HEK293T (cell line): Measurements from ENCODE around the gene TRABD2A.

Experiments
- CTCF ChIA-PET: fragments of 350-600 bp; formaldehyde crosslinking; extraction: SDS; loops from one replicate; lab custom pipeline; 2021; ENCODE audit warnings: antibody characterized with exemption, inconsistent platforms; lab: Yijun Ruan, JAX
- POLR2A ChIA-PET: fragments of 350-600 bp; formaldehyde crosslinking; extraction: SDS; loops from one replicate; lab custom pipeline; 2020; ENCODE audit warnings: antibody characterized with exemption, inconsistent platforms; lab: Yijun Ruan, JAX
- DNase-seq: peaks from one replicate; pipeline ENCODE4 v3.0.0; 2012; ENCODE audit warnings: mixed read lengths; ENCODE audit errors: extremely low spot score
- ARNT ChIP-seq: fragments of 450-650 bp; IDR thresholded peaks from 2 replicates; pipeline ENCODE4 v1.6.1; 2017; ENCODE audit warnings: mild to moderate bottlenecking
- BHLHE40 ChIP-seq: fragments of 450-650 bp; IDR thresholded peaks from 2 replicates; pipeline ENCODE4 v1.6.1; 2016; ENCODE audit warnings: mild to moderate bottlenecking, moderate library complexity, borderline replicate concordance
- CTBP1 ChIP-seq: fragments of 450-650 bp; IDR thresholded peaks from 2 replicates; pipeline ENCODE4 v1.6.1; 2016; ENCODE audit warnings: borderline replicate concordance
- ELF4 ChIP-seq: fragments of 450-650 bp; IDR thresholded peaks from 2 replicates; pipeline ENCODE4 v1.6.1; 2017; ENCODE audit warnings: antibody characterized with exemption
- FOXA1 ChIP-seq: fragments of 450-650 bp; IDR thresholded peaks from 2 replicates; pipeline ENCODE4 v1.6.1; 2016; ENCODE audit warnings: mild to moderate bottlenecking
- FOXK2 ChIP-seq: fragments of 450-650 bp; IDR thresholded peaks from 2 replicates; pipeline ENCODE4 v1.6.1; 2016; ENCODE audit warnings: mild to moderate bottlenecking
- FOXM1 ChIP-seq: fragments of 450-650 bp; IDR thresholded peaks from 2 replicates; pipeline ENCODE4 v1.6.1; 2017; ENCODE audit warnings: mild to moderate bottlenecking, borderline replicate concordance
- HDGF ChIP-seq: fragments of 450-650 bp; IDR thresholded peaks from 2 replicates; pipeline ENCODE4 v1.6.1; 2017; ENCODE audit warnings: antibody characterized with exemption, borderline replicate concordance
- L3MBTL2 ChIP-seq: fragments of 450-650 bp; conservative IDR thresholded peaks from 2 replicates; pipeline ENCODE4 v1.6.1; 2016; ENCODE audit warnings: mild to moderate bottlenecking
- LEF1 ChIP-seq: fragments of 450-650 bp; IDR thresholded peaks from 2 replicates; pipeline ENCODE4 v1.6.1; 2017; ENCODE audit warnings: mild to moderate bottlenecking, borderline replicate concordance
- NFRKB ChIP-seq: fragments of 450-650 bp; IDR thresholded peaks from 2 replicates; pipeline ENCODE4 v1.6.1; 2016; ENCODE audit warnings: mild to moderate bottlenecking, moderate library complexity
- PKNOX1 ChIP-seq: fragments of 450-650 bp; IDR thresholded peaks from 2 replicates; pipeline ENCODE4 v1.6.1; 2016
- SP1 ChIP-seq: fragments of 450-650 bp; IDR thresholded peaks from 2 replicates; pipeline ENCODE4 v1.6.1; 2017
- SUZ12 ChIP-seq: fragments of 450-650 bp; IDR thresholded peaks from 2 replicates; pipeline ENCODE4 v1.6.1; 2016; ENCODE audit warnings: mild to moderate bottlenecking
- TARDBP ChIP-seq: fragments of 450-650 bp; IDR thresholded peaks from 2 replicates; pipeline ENCODE4 v1.6.1; 2016
- ZNF384 ChIP-seq: fragments of 450-650 bp; IDR thresholded peaks from 2 replicates; pipeline ENCODE4 v1.6.1; 2016

Gene TRABD2A

GRCh38 chr2:84847326-84848050 is 33.4 kb downstream of the TRABD2A start:
- CTCF ChIA-PET = no interaction called here

GRCh38 chr2:84846741-84847142 is 34.1 kb downstream of the TRABD2A start:
- POLR2A ChIA-PET = no interaction called here
- TF ChIP-seq LEF1 (no peak), FOXA1 (no peak), ELF4 (no peak), BHLHE40 (no peak), SP1 (no peak), SUZ12 (no peak), CTBP1 (no peak), NFRKB (no peak), FOXM1 (no peak), TARDBP (no peak), ARNT (no peak), L3MBTL2 (no peak), HDGF (no peak), FOXK2 (no peak), ZNF384 (no peak)
- DNase-seq = no peak
- CTCF ChIA-PET = interaction anchor here (1.2 kb wide), 1 partner anchor 79 kb away, joined by 4 read pairs; no protein-coding TSS in a partner anchor

More at GRCh38 chr2:84847326-84848050, 33.4 kb downstream of the TRABD2A start:
- DNase-seq = no peak
- TF ChIP-seq L3MBTL2 (no peak), FOXA1 (no peak)
- POLR2A ChIA-PET = no interaction called here

GRCh38 chr2:84846041-84846663 is 34.7 kb downstream of the TRABD2A start:
- no peak for DNase-seq
- POLR2A ChIA-PET = no interaction called here
- CTCF ChIA-PET = interaction anchor here (0.6 to 1.2 kb wide), 2 partner anchors 36 to 80 kb away, joined by 3 to 4 read pairs; no protein-coding TSS in a partner anchor
- TF ChIP-seq ELF4 = no peak
- TF ChIP-seq TARDBP = no peak
- TF ChIP-seq SP1 = no peak
- TF ChIP-seq FOXK2 = no peak
- no peak for TF ChIP-seq ARNT

- POLR2A ChIA-PET = no interaction called here
- no peak for DNase-seq
- no peak for TF ChIP-seq FOXK2
- TF ChIP-seq FOXM1 = no peak
- TF ChIP-seq LEF1 = no peak
- no peak for TF ChIP-seq CTBP1
- no peak for TF ChIP-seq NFRKB
- no peak for TF ChIP-seq PKNOX1
- no peak for TF ChIP-seq ZNF384
- TF ChIP-seq L3MBTL2 = no peak
- TF ChIP-seq FOXA1 = no peak
- CTCF ChIA-PET = no interaction called here
Measured at GRCh38 chr2:84844141-84844540, 36.7 kb downstream of the TRABD2A start.

- CTCF ChIA-PET = no interaction called here
- no peak for DNase-seq
Measured at GRCh38 chr2:84841577-84841976, 39.3 kb downstream of the TRABD2A start.

GRCh38 chr2:84840306-84840705 is 40.6 kb downstream of the TRABD2A start:
- ChIA-PET POLR2A (no interaction called here), CTCF (no interaction called here)
- DNase-seq = no peak
- no peak for TF ChIP-seq ZNF384
- TF ChIP-seq FOXA1 = no peak

More at GRCh38 chr2:84841577-84841976, 39.3 kb downstream of the TRABD2A start:
- no peak for TF ChIP-seq FOXK2
- TF ChIP-seq NFRKB = no peak
- no peak for TF ChIP-seq L3MBTL2
- no peak for TF ChIP-seq PKNOX1
- no peak for TF ChIP-seq FOXA1
- TF ChIP-seq FOXM1 = no peak
- no peak for TF ChIP-seq SP1
- TF ChIP-seq HDGF = no peak
- TF ChIP-seq TARDBP = no peak
- TF ChIP-seq CTBP1 = no peak
- no peak for TF ChIP-seq LEF1
- TF ChIP-seq SUZ12 = no peak
- TF ChIP-seq ZNF384 = no peak
- TF ChIP-seq ELF4 = no peak
- TF ChIP-seq ARNT = no peak
- no peak for TF ChIP-seq BHLHE40
- POLR2A ChIA-PET = no interaction called here

- DNase-seq = no peak
- POLR2A ChIA-PET = no interaction called here
- TF ChIP-seq TARDBP = no peak
- TF ChIP-seq HDGF = no peak
- no peak for TF ChIP-seq FOXM1
- TF ChIP-seq CTBP1 = no peak
- no peak for TF ChIP-seq SUZ12
- no peak for TF ChIP-seq L3MBTL2
- CTCF ChIA-PET = no interaction called here
Measured at GRCh38 chr2:84839851-84840250, 41.0 kb downstream of the TRABD2A start.
